Measurements from ENCODE around the gene MAP3K9.

MAP3K9 gene

DNA sequence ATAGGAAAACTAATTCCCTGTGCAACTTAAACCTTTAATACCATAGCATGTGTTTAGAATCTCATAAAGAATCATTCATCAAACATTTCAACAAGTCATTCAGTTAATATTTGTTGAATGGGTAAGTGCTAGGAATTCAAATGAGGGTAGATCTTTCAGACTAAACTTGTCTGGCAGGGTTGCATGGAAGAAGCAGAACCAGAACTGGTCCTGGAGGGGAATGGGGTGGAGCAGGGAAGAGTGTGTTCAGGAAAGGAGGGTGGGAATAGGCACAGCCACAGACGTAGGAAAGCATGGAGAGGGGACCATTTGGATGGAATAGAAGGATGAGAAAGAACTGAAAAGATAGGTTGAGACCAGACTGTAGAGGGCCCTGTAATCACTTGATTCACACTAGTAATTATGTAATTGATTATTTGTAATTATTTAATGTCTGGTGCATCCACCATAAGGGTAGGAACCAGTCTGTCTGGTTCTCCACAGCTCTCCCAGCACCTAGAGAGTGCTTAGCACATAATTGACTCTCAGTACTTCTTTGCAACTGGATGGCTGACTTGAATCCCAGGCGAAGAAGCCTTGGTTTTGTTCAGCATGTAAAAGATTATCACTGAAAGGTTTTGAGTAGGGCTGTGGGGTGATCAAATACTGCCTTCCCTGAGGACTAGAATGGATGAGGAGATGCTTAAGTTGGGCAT, 3.0 kb upstream of the MAP3K9 start:
- DNase-seq, result no peak
- Histone ChIP-seq H3K9ac (ENCODE audit: low read length) (no peak overlapping the region), H3F3A (ENCODE audit: insufficient read depth, low read length) (no peaks in the 10 kb centered on the region), H3K4me1 (ENCODE audit: low read length) (no peaks in the 10 kb centered on the region), H3K9me2 (replicated peaks; ENCODE audit: insufficient read depth, low read length) (no peaks in the 10 kb centered on the region), H2AFZ (ENCODE audit: low read length) (no peak overlapping the region), H3K79me2 (ENCODE audit: low read length) (no peaks in the 10 kb centered on the region), H4K20me1 (ENCODE audit: insufficient read depth, low read length) (no peaks in the 10 kb centered on the region), H3K4me3 (ENCODE audit: low read length) (no peak overlapping the region), H3K9me3 (replicated peaks; ENCODE audit: insufficient read depth, low read length) (no peaks in the 10 kb centered on the region), H3K27me3 (replicated peaks; ENCODE audit: insufficient read depth, low read length) (no peaks in the 10 kb centered on the region), H3K4me2 (ENCODE audit: low read depth, low read length) (no peak overlapping the region), H3K36me3 (replicated peaks; ENCODE audit: insufficient read depth, low read length) (no peaks in the 10 kb centered on the region), H3K27ac (ENCODE audit: low read length) (no peak overlapping the region)
- TF ChIP-seq EZH2phosphoT487 (IDR thresholded peaks at IDR 0.05; ENCODE audit: low read length) (no peak), EZH2 (optimal IDR thresholded peaks at IDR 0.05; ENCODE audit: low read depth, low read length) (no peak)
- TF ChIP-seq, protein P1, sequence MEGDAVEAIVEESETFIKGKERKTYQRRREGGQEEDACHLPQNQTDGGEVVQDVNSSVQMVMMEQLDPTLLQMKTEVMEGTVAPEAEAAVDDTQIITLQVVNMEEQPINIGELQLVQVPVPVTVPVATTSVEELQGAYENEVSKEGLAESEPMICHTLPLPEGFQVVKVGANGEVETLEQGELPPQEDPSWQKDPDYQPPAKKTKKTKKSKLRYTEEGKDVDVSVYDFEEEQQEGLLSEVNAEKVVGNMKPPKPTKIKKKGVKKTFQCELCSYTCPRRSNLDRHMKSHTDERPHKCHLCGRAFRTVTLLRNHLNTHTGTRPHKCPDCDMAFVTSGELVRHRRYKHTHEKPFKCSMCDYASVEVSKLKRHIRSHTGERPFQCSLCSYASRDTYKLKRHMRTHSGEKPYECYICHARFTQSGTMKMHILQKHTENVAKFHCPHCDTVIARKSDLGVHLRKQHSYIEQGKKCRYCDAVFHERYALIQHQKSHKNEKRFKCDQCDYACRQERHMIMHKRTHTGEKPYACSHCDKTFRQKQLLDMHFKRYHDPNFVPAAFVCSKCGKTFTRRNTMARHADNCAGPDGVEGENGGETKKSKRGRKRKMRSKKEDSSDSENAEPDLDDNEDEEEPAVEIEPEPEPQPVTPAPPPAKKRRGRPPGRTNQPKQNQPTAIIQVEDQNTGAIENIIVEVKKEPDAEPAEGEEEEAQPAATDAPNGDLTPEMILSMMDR (IDR thresholded peaks at IDR 0.05; ENCODE audit: low read length), result no peak

DNA sequence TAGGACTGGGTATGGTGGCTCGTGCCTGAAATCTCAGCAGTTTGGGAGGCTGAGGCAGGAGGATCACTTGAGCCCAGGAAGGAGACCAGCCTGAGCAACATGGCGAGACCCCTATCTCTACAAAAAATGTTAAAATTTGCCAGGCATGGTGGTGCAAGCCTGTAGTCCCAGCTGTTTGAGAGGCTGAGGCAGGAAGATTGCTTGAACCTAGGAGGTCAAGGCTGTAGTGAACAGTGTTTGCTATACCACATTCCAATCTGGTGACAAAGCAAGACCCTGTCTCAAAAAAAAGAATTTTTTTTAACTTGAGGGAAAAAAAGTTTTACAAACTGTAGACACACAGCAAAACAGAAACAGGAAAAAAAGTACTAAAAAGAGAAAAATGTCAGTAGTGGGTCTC, 2.3 kb upstream of the MAP3K9 start:
- Histone ChIP-seq H3K4me1 (ENCODE audit: low read length) (no peaks in the 10 kb centered on the region), H3K4me3 (ENCODE audit: low read length) (no peak overlapping the region), H3K9me3 (replicated peaks; ENCODE audit: insufficient read depth, low read length) (no peaks in the 10 kb centered on the region), H3K9ac (ENCODE audit: low read length) (no peak overlapping the region), H3K27me3 (replicated peaks; ENCODE audit: insufficient read depth, low read length) (no peaks in the 10 kb centered on the region), H3F3A (ENCODE audit: insufficient read depth, low read length) (no peaks in the 10 kb centered on the region), H3K9me2 (replicated peaks; ENCODE audit: insufficient read depth, low read length) (no peaks in the 10 kb centered on the region), H3K36me3 (replicated peaks; ENCODE audit: insufficient read depth, low read length) (no peaks in the 10 kb centered on the region), H3K27ac (ENCODE audit: low read length) (no peak overlapping the region), H3K79me2 (ENCODE audit: low read length) (no peaks in the 10 kb centered on the region), H3K4me2 (ENCODE audit: low read depth, low read length) (no peak overlapping the region), H2AFZ (ENCODE audit: low read length) (no peak overlapping the region), H4K20me1 (ENCODE audit: insufficient read depth, low read length) (no peaks in the 10 kb centered on the region)
- TF ChIP-seq EZH2 (optimal IDR thresholded peaks at IDR 0.05; ENCODE audit: low read depth, low read length), result no peak
- TF ChIP-seq EZH2phosphoT487 (IDR thresholded peaks at IDR 0.05; ENCODE audit: low read length), result no peak
- TF ChIP-seq, protein P1 (IDR thresholded peaks at IDR 0.05; ENCODE audit: low read length), result no peak
- DNase-seq, result no peak

DNA sequence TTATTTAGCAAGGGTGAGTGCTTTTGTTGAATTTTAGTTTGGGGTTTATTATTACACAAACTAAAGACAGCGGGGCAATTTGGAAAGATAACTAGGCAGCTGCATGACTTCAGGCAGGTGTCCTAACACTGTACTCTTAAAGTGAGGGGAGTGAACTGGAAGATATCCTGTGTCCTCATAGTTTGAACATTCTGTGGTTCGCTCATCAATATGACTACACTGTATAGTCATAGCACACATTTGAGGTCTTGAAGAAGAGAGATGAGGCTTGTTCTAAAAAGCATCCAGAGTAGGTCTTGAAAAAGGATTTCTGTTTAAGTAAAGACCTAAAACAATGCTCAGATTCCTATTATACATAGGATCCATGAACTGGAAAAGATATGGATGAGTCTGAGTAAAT, 1.7 kb upstream of the MAP3K9 start:
- Histone ChIP-seq H3F3A (ENCODE audit: insufficient read depth, low read length) (no peaks in the 10 kb centered on the region), H3K27me3 (replicated peaks; ENCODE audit: insufficient read depth, low read length) (no peaks in the 10 kb centered on the region), H3K4me1 (ENCODE audit: low read length) (no peaks in the 10 kb centered on the region), H3K4me3 (ENCODE audit: low read length) (no peak overlapping the region), H3K9me3 (replicated peaks; ENCODE audit: insufficient read depth, low read length) (no peaks in the 10 kb centered on the region), H3K9ac (ENCODE audit: low read length) (no peak overlapping the region), H4K20me1 (ENCODE audit: insufficient read depth, low read length) (no peaks in the 10 kb centered on the region), H3K36me3 (replicated peaks; ENCODE audit: insufficient read depth, low read length) (no peaks in the 10 kb centered on the region), H3K4me2 (ENCODE audit: low read depth, low read length) (no peak overlapping the region), H3K27ac (ENCODE audit: low read length) (no peak overlapping the region), H3K79me2 (ENCODE audit: low read length) (no peaks in the 10 kb centered on the region), H2AFZ (ENCODE audit: low read length) (no peak overlapping the region), H3K9me2 (replicated peaks; ENCODE audit: insufficient read depth, low read length) (no peaks in the 10 kb centered on the region)
- TF ChIP-seq EZH2 (optimal IDR thresholded peaks at IDR 0.05; ENCODE audit: low read depth, low read length), result no peak
- TF ChIP-seq, protein P1 (IDR thresholded peaks at IDR 0.05; ENCODE audit: low read length), result no peak
- no peak for TF ChIP-seq EZH2phosphoT487 (IDR thresholded peaks at IDR 0.05; ENCODE audit: low read length)
- no peak for DNase-seq
